ENCODE data around the gene ERC2.

DNA sequence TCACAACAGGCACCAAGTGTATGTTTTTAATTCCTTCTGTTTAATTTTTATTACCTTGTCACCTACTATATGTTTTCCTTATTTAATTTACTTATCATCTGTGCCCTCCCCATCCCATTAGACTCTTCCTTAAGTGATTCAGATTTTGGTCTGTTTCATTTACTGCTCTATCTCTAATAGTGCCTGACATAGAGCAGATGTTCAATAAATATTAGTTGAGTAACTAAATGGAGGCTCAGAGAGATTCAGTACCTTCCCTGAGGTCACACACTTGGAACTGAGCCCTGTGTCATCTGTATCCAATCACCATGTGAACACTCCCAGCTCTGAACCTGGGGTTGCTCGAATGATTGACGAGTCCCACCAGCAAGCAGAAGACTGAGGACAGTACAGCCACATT lies 663.1 kb downstream of the ERC2 start:
- TF ChIP-seq CTCF (IDR thresholded peaks at IDR 0.05; ENCODE audit: low read length) (no peak), EZH2 (IDR thresholded peaks at IDR 0.05; ENCODE audit: borderline replicate concordance, low read length) (no peak)
